Measurements from ENCODE around the gene MYLIP.

DNA sequence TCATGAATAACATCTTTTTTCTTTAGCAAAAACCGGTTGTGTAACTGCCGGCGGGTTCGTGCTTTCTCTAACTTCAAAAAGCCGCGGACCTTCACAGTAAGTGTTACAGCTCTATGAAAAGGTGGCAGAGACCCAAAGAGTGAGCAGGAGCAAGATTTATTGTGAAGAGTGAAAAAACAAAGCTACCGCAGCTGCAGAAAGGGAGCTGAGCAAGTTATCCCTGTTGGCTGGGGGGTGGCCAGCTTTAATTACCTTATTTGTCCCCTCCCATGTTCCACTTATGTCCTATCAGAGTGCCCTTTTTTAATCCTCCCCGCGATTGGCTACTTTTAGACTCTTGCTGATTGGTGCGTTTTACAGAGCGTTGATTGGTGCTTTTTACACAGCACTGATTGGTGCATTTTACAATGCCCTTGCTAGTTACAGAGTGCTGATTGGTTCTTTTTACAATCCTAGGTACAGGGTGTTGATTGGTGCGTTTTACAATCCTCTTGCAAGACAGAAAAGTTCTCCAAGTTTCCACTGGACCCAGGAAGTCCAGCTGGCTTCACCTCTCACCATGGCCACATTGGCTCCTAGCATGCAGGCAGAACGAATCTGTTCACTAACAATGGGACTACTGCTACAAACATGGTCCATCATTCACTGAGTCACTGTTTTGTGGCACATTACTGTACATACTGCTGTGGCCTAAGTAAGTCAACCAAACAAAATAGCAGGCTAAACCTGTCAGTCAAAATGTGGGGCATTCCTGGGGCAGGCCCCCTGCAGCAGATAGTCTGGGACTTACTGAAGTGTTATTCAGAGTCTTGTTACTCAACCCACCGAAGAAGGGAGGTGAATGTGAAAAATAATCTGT lies 52.8 kb downstream of the MYLIP start:
- TF ChIP-seq, protein P1, sequence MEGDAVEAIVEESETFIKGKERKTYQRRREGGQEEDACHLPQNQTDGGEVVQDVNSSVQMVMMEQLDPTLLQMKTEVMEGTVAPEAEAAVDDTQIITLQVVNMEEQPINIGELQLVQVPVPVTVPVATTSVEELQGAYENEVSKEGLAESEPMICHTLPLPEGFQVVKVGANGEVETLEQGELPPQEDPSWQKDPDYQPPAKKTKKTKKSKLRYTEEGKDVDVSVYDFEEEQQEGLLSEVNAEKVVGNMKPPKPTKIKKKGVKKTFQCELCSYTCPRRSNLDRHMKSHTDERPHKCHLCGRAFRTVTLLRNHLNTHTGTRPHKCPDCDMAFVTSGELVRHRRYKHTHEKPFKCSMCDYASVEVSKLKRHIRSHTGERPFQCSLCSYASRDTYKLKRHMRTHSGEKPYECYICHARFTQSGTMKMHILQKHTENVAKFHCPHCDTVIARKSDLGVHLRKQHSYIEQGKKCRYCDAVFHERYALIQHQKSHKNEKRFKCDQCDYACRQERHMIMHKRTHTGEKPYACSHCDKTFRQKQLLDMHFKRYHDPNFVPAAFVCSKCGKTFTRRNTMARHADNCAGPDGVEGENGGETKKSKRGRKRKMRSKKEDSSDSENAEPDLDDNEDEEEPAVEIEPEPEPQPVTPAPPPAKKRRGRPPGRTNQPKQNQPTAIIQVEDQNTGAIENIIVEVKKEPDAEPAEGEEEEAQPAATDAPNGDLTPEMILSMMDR (IDR thresholded peaks at IDR 0.05 in 8 of 11, conservative IDR thresholded peaks at IDR 0.05 in 3 of 11) = no peak
- TF ChIP-seq POLR2A (IDR thresholded peaks at IDR 0.05) = no peak
